HEK293 (cell line): ENCODE results near the gene MLX.

Experiments
- CTCF ChIA-PET: fragments of 350-600 bp; formaldehyde crosslinking; extraction: SDS; loops from one replicate; lab custom pipeline; 2021; ENCODE audit warnings: antibody characterized with exemption; lab: Yijun Ruan, JAX
- POLR2A ChIA-PET: fragments of 300-600 bp; formaldehyde crosslinking; extraction: SDS; loops from one replicate; lab custom pipeline; 2020; ENCODE audit warnings: antibody characterized with exemption, inconsistent platforms; lab: Yijun Ruan, JAX
- H3K27ac ChIP-seq: fragments of 200-500 bp; sonication (Bioruptor generic); 2 replicates; pipeline ENCODE4 v1.5.1; 2014; ENCODE audit warnings: low read depth, low read length, control low read depth, inconsistent platforms; ENCODE audit errors: extremely low read depth
- H3K36me3 ChIP-seq, 2 experiments: fragments of 200-500 bp in 1 of 2; sonication (Bioruptor generic) in 1 of 2; 1 replicate in 1 of 2; 2 replicates in 1 of 2; pipeline ENCODE4 v1.5.1; 2014 to 2017; ENCODE audit warnings: inconsistent platforms in 2 of 2, low read length in 2 of 2; ENCODE audit not compliant: control insufficient read depth in 2 of 2, insufficient read depth in 1 of 2
- H3K4me1 ChIP-seq: fragments of 200-500 bp; sonication (Bioruptor generic); 2 replicates; pipeline ENCODE4 v1.5.1; 2014; ENCODE audit warnings: mild to moderate bottlenecking, low read length, inconsistent platforms; ENCODE audit not compliant: control insufficient read depth, insufficient read depth
- H3K4me3 ChIP-seq: 2 replicates; pipeline ENCODE4 v1.5.1; 2011; ENCODE audit warnings: low read depth, mild to moderate bottlenecking, control low read depth, low read length, moderate library complexity
- H3K9me3 ChIP-seq: fragments of 200-500 bp; sonication (Bioruptor generic); 2 replicates; pipeline ENCODE4 v1.5.1; 2014; ENCODE audit warnings: low read depth, low read length, inconsistent platforms; ENCODE audit not compliant: control insufficient read depth, insufficient read depth
- BCL11B ChIP-seq: fragments of 450-650 bp; formaldehyde crosslinking; IDR thresholded peaks from 2 replicates; pipeline ENCODE4 v1.5.1; 2016; ENCODE audit warnings: low read depth, missing biosample characterization, missing genetic modification characterization
- GLIS1 ChIP-seq: fragments of 450-650 bp; formaldehyde crosslinking; IDR thresholded peaks from 2 replicates; pipeline ENCODE4 v1.5.1; 2016; ENCODE audit warnings: missing biosample characterization, missing genetic modification characterization
- HOXA7 ChIP-seq: sonication (generic); formaldehyde crosslinking; IDR thresholded peaks from 2 replicates; pipeline ENCODE4 v1.8.1; 2022; ENCODE audit warnings: missing genetic modification reagents, borderline replicate concordance
- IKZF3 ChIP-seq: fragments of 450-650 bp; IDR thresholded peaks from 2 replicates; pipeline ENCODE4 v1.5.0; 2018; ENCODE audit warnings: missing biosample characterization, mild to moderate bottlenecking, missing genetic modification characterization, moderate library complexity
- KLF1 ChIP-seq: fragments of 450-650 bp; formaldehyde crosslinking; IDR thresholded peaks from 2 replicates; pipeline ENCODE4 v1.5.1; 2016; ENCODE audit warnings: missing biosample characterization, missing genetic modification characterization
- KLF10 ChIP-seq: fragments of 450-650 bp; IDR thresholded peaks from 2 replicates; pipeline ENCODE4 v1.5.1; 2018; ENCODE audit warnings: missing biosample characterization, mild to moderate bottlenecking, missing genetic modification characterization
- MEIS1 ChIP-seq: sonication (generic); formaldehyde crosslinking; IDR thresholded peaks from 2 replicates; pipeline ENCODE4 v1.8.1; 2022; ENCODE audit warnings: missing genetic modification reagents, mild to moderate bottlenecking, borderline replicate concordance
- PRDM1 ChIP-seq: fragments of 450-650 bp; formaldehyde crosslinking; IDR thresholded peaks from 2 replicates; pipeline ENCODE4; 2016; ENCODE audit warnings: missing biosample characterization, missing genetic modification characterization
- REPIN1 ChIP-seq: fragments of 450-650 bp; formaldehyde crosslinking; IDR thresholded peaks from 2 replicates; pipeline ENCODE4 v1.5.1; 2017; ENCODE audit warnings: missing biosample characterization, missing genetic modification characterization, low read depth
- WT1 ChIP-seq: fragments of 450-650 bp; formaldehyde crosslinking; IDR thresholded peaks from 2 replicates; pipeline ENCODE4 v1.5.1; 2016; ENCODE audit warnings: missing biosample characterization, missing genetic modification characterization
- YY2 ChIP-seq: fragments of 450-650 bp; formaldehyde crosslinking; IDR thresholded peaks from 2 replicates; pipeline ENCODE4 v1.5.1; 2016; ENCODE audit warnings: missing biosample characterization, missing genetic modification characterization
- ZBTB17 ChIP-seq: fragments of 450-650 bp; formaldehyde crosslinking; IDR thresholded peaks from 2 replicates; pipeline ENCODE4 v1.5.1; 2016; ENCODE audit warnings: missing biosample characterization, missing genetic modification characterization
- ZBTB20 ChIP-seq: fragments of 450-650 bp; formaldehyde crosslinking; IDR thresholded peaks from 2 replicates; pipeline ENCODE4 v1.5.1; 2016; ENCODE audit warnings: missing biosample characterization, missing genetic modification characterization
- ZBTB8A ChIP-seq: fragments of 450-650 bp; formaldehyde crosslinking; IDR thresholded peaks from 2 replicates; pipeline ENCODE4 v1.5.1; 2016; ENCODE audit warnings: missing biosample characterization, missing genetic modification characterization
- ZEB2 ChIP-seq: fragments of 450-650 bp; formaldehyde crosslinking; IDR thresholded peaks from 2 replicates; pipeline ENCODE4 v1.5.1; 2016; ENCODE audit warnings: missing biosample characterization, missing genetic modification characterization
- ZNF112 ChIP-seq: fragments of 450-650 bp; formaldehyde crosslinking; IDR thresholded peaks from 2 replicates; pipeline ENCODE4 v1.5.0; 2017; ENCODE audit warnings: missing biosample characterization, missing genetic modification characterization
- ZNF138 ChIP-seq: fragments of 450-650 bp; formaldehyde crosslinking; IDR thresholded peaks from 2 replicates; pipeline ENCODE4 v1.5.1; 2016; ENCODE audit warnings: missing biosample characterization, missing genetic modification characterization, borderline replicate concordance
- ZNF19 ChIP-seq: fragments of 450-650 bp; formaldehyde crosslinking; IDR thresholded peaks from 2 replicates; pipeline ENCODE4; 2016; ENCODE audit warnings: missing biosample characterization, missing genetic modification characterization, low read depth
- ZNF202 ChIP-seq: fragments of 450-650 bp; formaldehyde crosslinking; IDR thresholded peaks from 2 replicates; pipeline ENCODE4 v1.5.1; 2016; ENCODE audit warnings: missing biosample characterization, missing genetic modification characterization, borderline replicate concordance
- ZNF514 ChIP-seq: fragments of 450-650 bp; formaldehyde crosslinking; IDR thresholded peaks from 2 replicates; pipeline ENCODE4 v1.5.1; 2016; ENCODE audit warnings: missing biosample characterization, missing genetic modification characterization
- ZNF600 ChIP-seq: fragments of 450-650 bp; formaldehyde crosslinking; IDR thresholded peaks from 2 replicates; pipeline ENCODE4 v1.5.1; 2016; ENCODE audit warnings: missing biosample characterization, missing genetic modification characterization
- ZNF776 ChIP-seq: fragments of 450-650 bp; formaldehyde crosslinking; IDR thresholded peaks from 2 replicates; pipeline ENCODE4 v1.5.0; 2017; ENCODE audit warnings: missing biosample characterization, missing genetic modification characterization, borderline replicate concordance
- ZNF791 ChIP-seq: fragments of 450-650 bp; formaldehyde crosslinking; IDR thresholded peaks from 2 replicates; pipeline ENCODE4 v1.5.1; 2016; ENCODE audit warnings: missing biosample characterization, missing genetic modification characterization
- ZSCAN30 ChIP-seq: fragments of 450-650 bp; IDR thresholded peaks from 2 replicates; pipeline ENCODE4 v1.5.1; 2018; ENCODE audit warnings: missing biosample characterization, mild to moderate bottlenecking, missing genetic modification characterization, moderate library complexity
- TF ChIP-seq, protein P1 (sequence below): fragments of 450-650 bp; formaldehyde crosslinking; conservative IDR thresholded peaks from 2 replicates; pipeline ENCODE4 v1.5.1; 2016; ENCODE audit warnings: low read depth, missing biosample characterization, missing genetic modification characterization
- TF ChIP-seq, protein P2 (sequence below): fragments of 450-650 bp; formaldehyde crosslinking; IDR thresholded peaks from 2 replicates; pipeline ENCODE4 v1.5.1; 2017; ENCODE audit warnings: missing biosample characterization, missing genetic modification characterization
- TF ChIP-seq, protein P3 (sequence below): fragments of 450-650 bp; formaldehyde crosslinking; IDR thresholded peaks from 2 replicates; pipeline ENCODE4 v1.5.1; 2016; ENCODE audit warnings: missing biosample characterization, missing genetic modification characterization
- TF ChIP-seq, protein P4 (sequence below): fragments of 450-650 bp; formaldehyde crosslinking; IDR thresholded peaks from 2 replicates; pipeline ENCODE4 v1.5.1; 2017; ENCODE audit warnings: missing biosample characterization, missing genetic modification characterization
- TF ChIP-seq, protein P5 (sequence below): fragments of 450-650 bp; formaldehyde crosslinking; IDR thresholded peaks from 2 replicates; pipeline ENCODE4; 2016; ENCODE audit warnings: missing biosample characterization, missing genetic modification characterization

The MLX gene

DNA sequence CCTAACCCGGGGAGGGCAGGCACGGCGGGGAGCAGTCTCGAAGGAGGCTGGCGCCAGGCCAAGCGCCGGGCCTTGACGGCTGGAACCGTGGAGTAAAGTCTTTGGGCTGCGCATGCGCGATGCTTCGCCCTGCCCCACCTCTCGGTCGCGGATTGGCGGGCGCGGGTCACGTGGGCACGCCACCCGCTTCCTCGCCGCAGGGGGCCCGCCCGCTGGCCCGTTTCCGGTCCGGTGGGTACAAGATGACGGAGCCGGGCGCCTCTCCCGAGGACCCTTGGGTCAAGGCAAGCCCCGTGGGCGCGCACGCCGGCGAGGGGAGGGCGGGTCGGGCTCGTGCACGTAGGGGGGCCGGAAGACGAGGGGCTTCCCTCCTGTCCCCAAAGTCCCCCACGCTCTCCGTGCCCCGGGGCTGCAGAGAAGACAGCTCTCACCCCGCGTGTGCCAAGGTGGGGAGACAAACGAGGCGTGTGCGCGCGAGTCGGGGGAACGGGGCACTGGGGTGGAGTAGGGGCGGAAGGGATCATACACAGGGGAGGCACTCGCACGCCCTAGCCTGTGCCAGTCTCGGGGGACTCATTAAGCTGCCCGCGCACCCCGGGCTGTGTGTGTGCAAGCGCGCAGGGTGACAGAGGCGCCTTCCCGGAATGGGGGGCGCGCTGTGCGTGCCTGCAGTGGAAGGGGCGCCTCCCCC, at the start of gene MLX (continued):
- TF ChIP-seq ZNF112 (tag by site-specific recombination) = no peak
- no peak; the same call in 1 of the 2 replicates for TF ChIP-seq BCL11B (tag by site-specific recombination)
- TF ChIP-seq WT1 (tag by site-specific recombination) = peak; percentile 54; the same call in 1 of the 2 replicates
- TF ChIP-seq, protein P1, sequence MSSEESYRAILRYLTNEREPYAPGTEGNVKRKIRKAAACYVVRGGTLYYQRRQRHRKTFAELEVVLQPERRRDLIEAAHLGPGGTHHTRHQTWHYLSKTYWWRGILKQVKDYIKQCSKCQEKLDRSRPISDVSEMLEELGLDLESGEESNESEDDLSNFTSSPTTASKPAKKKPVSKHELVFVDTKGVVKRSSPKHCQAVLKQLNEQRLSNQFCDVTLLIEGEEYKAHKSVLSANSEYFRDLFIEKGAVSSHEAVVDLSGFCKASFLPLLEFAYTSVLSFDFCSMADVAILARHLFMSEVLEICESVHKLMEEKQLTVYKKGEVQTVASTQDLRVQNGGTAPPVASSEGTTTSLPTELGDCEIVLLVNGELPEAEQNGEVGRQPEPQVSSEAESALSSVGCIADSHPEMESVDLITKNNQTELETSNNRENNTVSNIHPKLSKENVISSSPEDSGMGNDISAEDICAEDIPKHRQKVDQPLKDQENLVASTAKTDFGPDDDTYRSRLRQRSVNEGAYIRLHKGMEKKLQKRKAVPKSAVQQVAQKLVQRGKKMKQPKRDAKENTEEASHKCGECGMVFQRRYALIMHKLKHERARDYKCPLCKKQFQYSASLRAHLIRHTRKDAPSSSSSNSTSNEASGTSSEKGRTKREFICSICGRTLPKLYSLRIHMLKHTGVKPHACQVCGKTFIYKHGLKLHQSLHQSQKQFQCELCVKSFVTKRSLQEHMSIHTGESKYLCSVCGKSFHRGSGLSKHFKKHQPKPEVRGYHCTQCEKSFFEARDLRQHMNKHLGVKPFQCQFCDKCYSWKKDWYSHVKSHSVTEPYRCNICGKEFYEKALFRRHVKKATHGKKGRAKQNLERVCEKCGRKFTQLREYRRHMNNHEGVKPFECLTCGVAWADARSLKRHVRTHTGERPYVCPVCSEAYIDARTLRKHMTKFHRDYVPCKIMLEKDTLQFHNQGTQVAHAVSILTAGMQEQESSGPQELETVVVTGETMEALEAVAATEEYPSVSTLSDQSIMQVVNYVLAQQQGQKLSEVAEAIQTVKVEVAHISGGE (tag by site-specific recombination) = peak; percentile 88

DNA sequence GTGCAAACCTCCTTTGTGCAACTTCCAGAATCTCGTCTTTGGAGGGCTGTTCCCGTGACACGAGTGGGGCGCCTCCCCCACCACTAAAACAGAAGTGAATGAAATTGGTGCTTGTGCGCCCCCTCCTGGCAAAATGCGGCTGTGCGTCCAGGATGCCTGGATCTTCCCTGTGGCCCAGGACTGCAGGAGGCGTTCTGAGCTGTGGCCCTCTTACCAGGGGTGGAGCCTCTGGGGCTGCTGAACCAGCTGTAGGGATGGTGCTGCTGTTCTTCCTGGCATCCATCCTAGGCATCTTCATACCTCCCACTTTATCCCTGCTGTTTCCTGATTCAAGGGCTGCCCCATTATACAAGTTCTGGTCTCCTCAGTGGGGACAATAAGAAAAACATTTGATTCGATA, 49.4 kb upstream of the MLX start:
- no peaks in the 10 kb centered on the region for H3K9me3 ChIP-seq
- H3K4me3 ChIP-seq = no peak overlapping the region
- H3K27ac ChIP-seq = no peak overlapping the region
- POLR2A ChIA-PET = interaction anchor here (1.3 to 3.7 kb wide), 5 partner anchors 9 to 94 kb away, joined by 3 to 48 read pairs (median 4); partner anchors contain the start of genes CAVIN1 and NAGLU
- CTCF ChIA-PET = interaction anchor here (0.6 to 4.4 kb wide), 47 partner anchors 10 to 689 kb away, joined by 3 to 66 read pairs (median 4); partner anchors contain the start of genes BECN1, CAVIN1, NKIRAS2 and PSMC3IP
- H3K36me3 ChIP-seq = peaks cover 0 to 67% of the 10 kb centered on the region in 2 experiments; a peak in 1 of 3 replicates
- H3K4me1 ChIP-seq = peaks cover 25% of the 10 kb centered on the region
- TF ChIP-seq ZNF791 (tag by site-specific recombination) (no peak), KLF1 (tag by site-specific recombination) (no peak), ZNF138 (no peak), MEIS1 (no peak), REPIN1 (tag by site-specific recombination) (no peak), ZNF600 (no peak), KLF10 (tag by site-specific recombination) (no peak), ZNF514 (tag by site-specific recombination) (no peak), ZNF19 (tag by site-specific recombination) (no peak), ZSCAN30 (tag by site-specific recombination) (no peak), HOXA7 (CRISPR knock-in tag) (no peak), GLIS1 (tag by site-specific recombination) (peak; percentile 51; the same call in 1 of the 2 replicates), ZBTB20 (no peak), PRDM1 (no peak), ZBTB8A (tag by site-specific recombination) (peak; percentile 19; the same call in 1 of the 2 replicates), IKZF3 (tag by site-specific recombination) (peak; percentile 63; the same call in 1 of the 2 replicates), YY2 (tag by site-specific recombination) (no peak), ZEB2 (tag by site-specific recombination) (peak; percentile 41; the same call in 1 of the 2 replicates), ZBTB17 (peak; percentile 12; the same call in 1 of the 2 replicates), ZNF202 (tag by site-specific recombination) (no peak), ZNF776 (tag by site-specific recombination) (no peak)
- TF ChIP-seq, protein P2, sequence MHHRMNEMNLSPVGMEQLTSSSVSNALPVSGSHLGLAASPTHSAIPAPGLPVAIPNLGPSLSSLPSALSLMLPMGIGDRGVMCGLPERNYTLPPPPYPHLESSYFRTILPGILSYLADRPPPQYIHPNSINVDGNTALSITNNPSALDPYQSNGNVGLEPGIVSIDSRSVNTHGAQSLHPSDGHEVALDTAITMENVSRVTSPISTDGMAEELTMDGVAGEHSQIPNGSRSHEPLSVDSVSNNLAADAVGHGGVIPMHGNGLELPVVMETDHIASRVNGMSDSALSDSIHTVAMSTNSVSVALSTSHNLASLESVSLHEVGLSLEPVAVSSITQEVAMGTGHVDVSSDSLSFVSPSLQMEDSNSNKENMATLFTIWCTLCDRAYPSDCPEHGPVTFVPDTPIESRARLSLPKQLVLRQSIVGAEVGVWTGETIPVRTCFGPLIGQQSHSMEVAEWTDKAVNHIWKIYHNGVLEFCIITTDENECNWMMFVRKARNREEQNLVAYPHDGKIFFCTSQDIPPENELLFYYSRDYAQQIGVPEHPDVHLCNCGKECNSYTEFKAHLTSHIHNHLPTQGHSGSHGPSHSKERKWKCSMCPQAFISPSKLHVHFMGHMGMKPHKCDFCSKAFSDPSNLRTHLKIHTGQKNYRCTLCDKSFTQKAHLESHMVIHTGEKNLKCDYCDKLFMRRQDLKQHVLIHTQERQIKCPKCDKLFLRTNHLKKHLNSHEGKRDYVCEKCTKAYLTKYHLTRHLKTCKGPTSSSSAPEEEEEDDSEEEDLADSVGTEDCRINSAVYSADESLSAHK = no peak
- TF ChIP-seq, protein P3, sequence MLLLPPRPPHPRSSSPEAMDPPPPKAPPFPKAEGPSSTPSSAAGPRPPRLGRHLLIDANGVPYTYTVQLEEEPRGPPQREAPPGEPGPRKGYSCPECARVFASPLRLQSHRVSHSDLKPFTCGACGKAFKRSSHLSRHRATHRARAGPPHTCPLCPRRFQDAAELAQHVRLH (tag by site-specific recombination) = no peak
- TF ChIP-seq, protein P4, sequence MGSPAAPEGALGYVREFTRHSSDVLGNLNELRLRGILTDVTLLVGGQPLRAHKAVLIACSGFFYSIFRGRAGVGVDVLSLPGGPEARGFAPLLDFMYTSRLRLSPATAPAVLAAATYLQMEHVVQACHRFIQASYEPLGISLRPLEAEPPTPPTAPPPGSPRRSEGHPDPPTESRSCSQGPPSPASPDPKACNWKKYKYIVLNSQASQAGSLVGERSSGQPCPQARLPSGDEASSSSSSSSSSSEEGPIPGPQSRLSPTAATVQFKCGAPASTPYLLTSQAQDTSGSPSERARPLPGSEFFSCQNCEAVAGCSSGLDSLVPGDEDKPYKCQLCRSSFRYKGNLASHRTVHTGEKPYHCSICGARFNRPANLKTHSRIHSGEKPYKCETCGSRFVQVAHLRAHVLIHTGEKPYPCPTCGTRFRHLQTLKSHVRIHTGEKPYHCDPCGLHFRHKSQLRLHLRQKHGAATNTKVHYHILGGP (tag by site-specific recombination) = no peak
- TF ChIP-seq, protein P5, sequence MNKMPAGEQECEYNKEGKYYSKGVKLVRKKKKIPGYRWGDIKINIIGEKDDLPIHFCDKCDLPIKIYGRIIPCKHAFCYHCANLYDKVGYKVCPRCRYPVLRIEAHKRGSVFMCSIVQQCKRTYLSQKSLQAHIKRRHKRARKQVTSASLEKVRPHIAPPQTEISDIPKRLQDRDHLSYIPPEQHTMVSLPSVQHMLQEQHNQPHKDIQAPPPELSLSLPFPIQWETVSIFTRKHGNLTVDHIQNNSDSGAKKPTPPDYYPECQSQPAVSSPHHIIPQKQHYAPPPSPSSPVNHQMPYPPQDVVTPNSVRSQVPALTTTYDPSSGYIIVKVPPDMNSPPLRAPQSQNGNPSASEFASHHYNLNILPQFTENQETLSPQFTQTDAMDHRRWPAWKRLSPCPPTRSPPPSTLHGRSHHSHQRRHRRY = no peak
